Caco-2 (cell line): Measurements from ENCODE around the gene C1orf53. TPM values are rescaled to one million over a fixed set of nuclear protein-coding genes. Genes with fewer than 3 reads are reported as not detected.

Experiments
- BruUV-seq: library from RNA; stranded (reverse); fragments of 400-500 nt; replicated peaks from 2 replicates; lab custom pipeline; 2021; lab: Mats Ljungman, UMichigan
- CTCF ChIA-PET: fragments of 300-600 bp; sonication (Branson Sonifier 250); formaldehyde crosslinking; loops from one replicate; lab custom pipeline; 2022; ENCODE audit warnings: antibody characterized with exemption; lab: Charles Lee
- POLR2A ChIA-PET: fragments of 300-600 bp; sonication (Branson Sonifier 250); formaldehyde crosslinking; loops from one replicate; lab custom pipeline; 2022; ENCODE audit warnings: antibody characterized with exemption; lab: Charles Lee
- DNase-seq, 2 experiments: peaks; one replicate each; pipeline versions ENCODE4 v3.0.0 to v3.0.0-alpha.2; 2020 to 2022
- H3K27me3 ChIP-seq: replicated peaks from 2 replicates; pipeline ENCODE4 v1.6.0; 2011; ENCODE audit warnings: low read length; ENCODE audit not compliant: control insufficient read depth, insufficient read depth
- H3K36me3 ChIP-seq: 2 replicates; pipeline ENCODE4 v1.5.1; 2011; ENCODE audit warnings: low read length; ENCODE audit not compliant: control insufficient read depth, insufficient read depth
- H3K4me1 ChIP-seq: fragments of 250-450 bp; sonication (Bioruptor Pico); 2 replicates; pipeline ENCODE4 v1.5.1; 2020; ENCODE audit warnings: mild to moderate bottlenecking
- H3K4me3 ChIP-seq: 2 replicates; pipeline ENCODE4 v1.5.1; 2011; ENCODE audit warnings: low read depth, mild to moderate bottlenecking, control low read depth, low read length
- H3K9me3 ChIP-seq: fragments of 250-450 bp; sonication (Bioruptor Pico); 2 replicates; pipeline ENCODE4 v1.5.1; 2020; ENCODE audit warnings: mild to moderate bottlenecking, moderate library complexity
- H3K27ac Mint-ChIP-seq: one replicate; pipeline ENCODE4 v1.8.0; 2022; ENCODE audit warnings: mixed read lengths; ENCODE audit not compliant: unreplicated experiment
- H3K27me3 Mint-ChIP-seq: one replicate; pipeline ENCODE4 v1.8.0; 2022; ENCODE audit warnings: mixed read lengths; ENCODE audit not compliant: insufficient read depth, unreplicated experiment
- H3K36me3 Mint-ChIP-seq: one replicate; pipeline ENCODE4 v1.8.0; 2022; ENCODE audit warnings: mild to moderate bottlenecking, mixed read lengths; ENCODE audit not compliant: insufficient read depth, unreplicated experiment
- H3K4me1 Mint-ChIP-seq: one replicate; pipeline ENCODE4 v1.8.0; 2022; ENCODE audit warnings: low read depth, mixed read lengths; ENCODE audit not compliant: unreplicated experiment
- H3K4me3 Mint-ChIP-seq: one replicate; pipeline ENCODE4 v1.8.0; 2022; ENCODE audit warnings: mild to moderate bottlenecking, moderate library complexity, mixed read lengths; ENCODE audit not compliant: unreplicated experiment
- H3K9me3 Mint-ChIP-seq: one replicate; pipeline ENCODE4 v1.8.0; 2022; ENCODE audit warnings: mixed read lengths; ENCODE audit not compliant: unreplicated experiment
- CTCF ChIP-seq, 2 experiments: fragments of 200-600 bp in 1 of 2; IDR thresholded peaks; 1 replicate in 1 of 2; 2 replicates in 1 of 2; pipeline versions ENCODE4 v1.5.1 to v1.8.0; 2011 to 2022; ENCODE audit warnings: antibody characterized with exemption in 1 of 2, control low read depth in 1 of 2, inconsistent platforms in 1 of 2, low read depth in 1 of 2, low read length in 1 of 2, mild to moderate bottlenecking in 1 of 2, moderate library complexity in 1 of 2; ENCODE audit not compliant: insufficient read depth in 1 of 2, severe bottlenecking in 1 of 2, unreplicated experiment in 1 of 2
- intact Hi-C: fragments of 100-400 bp; cut with micrococcal nuclease; formaldehyde crosslinking; loops from one replicate; pipeline ENCODE4 v1.10.0; 2022; ENCODE audit not compliant: unreplicated experiment
- total RNA-seq: library from RNA; stranded (reverse); gene quantifications from 2 replicates; pipeline ENCODE4 v1.2.3, GENCODE V29; 2022

The C1orf53 gene
- total RNA-seq, 1 experiment from 2014 or later, result 9.9 TPM

- ChIA-PET CTCF (interaction anchor here (0.5 kb wide), 1 partner anchor 84 kb away, joined by 3 read pairs; no protein-coding TSS in a partner anchor), POLR2A (no interaction called here)
- no peaks in the 10 kb centered on the region for H3K4me1 Mint-ChIP-seq
- H3K36me3 Mint-ChIP-seq, result no peaks in the 10 kb centered on the region
- H3K4me1 ChIP-seq, result no peaks in the 10 kb centered on the region
- no peaks in the 10 kb centered on the region for H3K27me3 ChIP-seq
- H3K4me3 ChIP-seq, result no peak overlapping the region
- no peaks in the 10 kb centered on the region for H3K9me3 Mint-ChIP-seq
- no peaks in the 10 kb centered on the region for H3K36me3 ChIP-seq
- TF ChIP-seq CTCF (IDR thresholded peaks at IDR 0.05; ENCODE audit: insufficient read depth in 1 of 2, low read depth in 1 of 2, low read length in 1 of 2, severe bottlenecking in 1 of 2, unreplicated experiment in 1 of 2), result no peak
- H3K9me3 ChIP-seq, result no peaks in the 10 kb centered on the region
- H3K27me3 Mint-ChIP-seq, result peaks cover 3% of the 10 kb centered on the region
- no peak for DNase-seq
- no TSS peak for BruUV-seq
- H3K27ac Mint-ChIP-seq, result no peak overlapping the region
- H3K4me3 Mint-ChIP-seq, result peak overlapping the region; percentile 62
- intact Hi-C loops, result no loop called here
Measured at GRCh38 chr1:197927908-197928665, 25.7 kb downstream of the C1orf53 start.

GRCh38 chr1:197928849-197929336 lies 26.5 kb downstream of the C1orf53 start:
- no peak for TF ChIP-seq CTCF (IDR thresholded peaks at IDR 0.05; ENCODE audit: insufficient read depth in 1 of 2, low read depth in 1 of 2, low read length in 1 of 2, severe bottlenecking in 1 of 2, unreplicated experiment in 1 of 2)
- Histone ChIP-seq H3K27me3 (no peaks in the 10 kb centered on the region), H3K4me3 (no peak overlapping the region), H3K4me1 (no peaks in the 10 kb centered on the region), H3K36me3 (no peaks in the 10 kb centered on the region), H3K9me3 (no peaks in the 10 kb centered on the region)
- ChIA-PET CTCF (no interaction called here), POLR2A (no interaction called here)
- no TSS peak for BruUV-seq
- DNase-seq, result no peak
- intact Hi-C loops, result no loop called here
- H3K4me3 Mint-ChIP-seq, result peak overlapping the region; percentile 62
- no peaks in the 10 kb centered on the region for H3K4me1 Mint-ChIP-seq
- no peaks in the 10 kb centered on the region for H3K36me3 Mint-ChIP-seq
- no peaks in the 10 kb centered on the region for H3K9me3 Mint-ChIP-seq
- peaks cover 6% of the 10 kb centered on the region for H3K27me3 Mint-ChIP-seq
- H3K27ac Mint-ChIP-seq, result no peak overlapping the region

GRCh38 chr1:197933016-197933415 lies 30.6 kb downstream of the C1orf53 start:
- intact Hi-C loops, result no loop called here
- POLR2A ChIA-PET, result no interaction called here
- Mint-ChIP-seq H3K4me1 (no peaks in the 10 kb centered on the region), H3K9me3 (no peaks in the 10 kb centered on the region), H3K27me3 (peaks cover 9% of the 10 kb centered on the region), H3K4me3 (no peak overlapping the region), H3K27ac (no peak overlapping the region), H3K36me3 (no peaks in the 10 kb centered on the region)
- no peaks in the 10 kb centered on the region for H3K9me3 ChIP-seq
- BruUV-seq, result no TSS peak
- CTCF ChIA-PET, result no interaction called here
- H3K4me3 ChIP-seq, result no peak overlapping the region
- no peaks in the 10 kb centered on the region for H3K4me1 ChIP-seq
- no peak for DNase-seq
- no peaks in the 10 kb centered on the region for H3K27me3 ChIP-seq
- TF ChIP-seq CTCF (IDR thresholded peaks at IDR 0.05; ENCODE audit: insufficient read depth in 1 of 2, low read depth in 1 of 2, low read length in 1 of 2, severe bottlenecking in 1 of 2, unreplicated experiment in 1 of 2), result no peak
- H3K36me3 ChIP-seq, result no peaks in the 10 kb centered on the region
